ENCODE measurements around the gene MDGA2. TPM values are rescaled to one million over a fixed set of nuclear protein-coding genes. Genes with fewer than 3 reads are reported as not detected.

Gene MDGA2
- total and polyA plus RNA-seq, 7 donors: 0.01 TPM; not detected in 6

DNA sequence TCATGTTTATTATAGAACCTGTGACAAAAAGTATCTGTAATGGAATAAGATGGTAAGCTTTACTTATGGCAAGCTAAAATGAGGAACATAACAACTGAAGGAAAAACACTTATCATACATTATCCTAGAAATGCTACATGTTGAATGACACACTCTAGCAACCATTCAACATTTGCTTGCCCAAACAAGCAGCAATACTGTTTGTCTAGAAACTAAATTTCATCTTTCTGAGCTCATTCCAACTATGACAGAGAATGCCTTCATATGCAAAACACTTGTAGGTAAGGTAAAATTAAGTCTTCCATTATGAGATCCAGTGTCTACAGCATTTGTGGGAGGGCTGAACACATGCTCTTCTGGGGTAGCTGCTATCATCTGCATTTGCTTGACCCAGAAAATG is 108.1 kb downstream of the MDGA2 start:
- DNase-seq (no peak), ATAC-seq (no peak)
- TF ChIP-seq, protein P1, sequence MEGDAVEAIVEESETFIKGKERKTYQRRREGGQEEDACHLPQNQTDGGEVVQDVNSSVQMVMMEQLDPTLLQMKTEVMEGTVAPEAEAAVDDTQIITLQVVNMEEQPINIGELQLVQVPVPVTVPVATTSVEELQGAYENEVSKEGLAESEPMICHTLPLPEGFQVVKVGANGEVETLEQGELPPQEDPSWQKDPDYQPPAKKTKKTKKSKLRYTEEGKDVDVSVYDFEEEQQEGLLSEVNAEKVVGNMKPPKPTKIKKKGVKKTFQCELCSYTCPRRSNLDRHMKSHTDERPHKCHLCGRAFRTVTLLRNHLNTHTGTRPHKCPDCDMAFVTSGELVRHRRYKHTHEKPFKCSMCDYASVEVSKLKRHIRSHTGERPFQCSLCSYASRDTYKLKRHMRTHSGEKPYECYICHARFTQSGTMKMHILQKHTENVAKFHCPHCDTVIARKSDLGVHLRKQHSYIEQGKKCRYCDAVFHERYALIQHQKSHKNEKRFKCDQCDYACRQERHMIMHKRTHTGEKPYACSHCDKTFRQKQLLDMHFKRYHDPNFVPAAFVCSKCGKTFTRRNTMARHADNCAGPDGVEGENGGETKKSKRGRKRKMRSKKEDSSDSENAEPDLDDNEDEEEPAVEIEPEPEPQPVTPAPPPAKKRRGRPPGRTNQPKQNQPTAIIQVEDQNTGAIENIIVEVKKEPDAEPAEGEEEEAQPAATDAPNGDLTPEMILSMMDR (IDR thresholded peaks at IDR 0.05): no peak
- Histone ChIP-seq H3K4me3 (no peak overlapping the region), H3K4me1 (no peaks in the 10 kb centered on the region), H3K9me3 (no peaks in the 10 kb centered on the region), H3K27ac (no peak overlapping the region), H3K36me3 (ENCODE audit: insufficient read depth in 1 of 2, low read depth in 1 of 2) (no peaks in the 10 kb centered on the region), H3K27me3 (ENCODE audit: insufficient read depth in 3 of 3, low read length in 2 of 3) (no peaks in the 10 kb centered on the region)
- intact Hi-C loops (cut with DNase I): no loop called here

DNA sequence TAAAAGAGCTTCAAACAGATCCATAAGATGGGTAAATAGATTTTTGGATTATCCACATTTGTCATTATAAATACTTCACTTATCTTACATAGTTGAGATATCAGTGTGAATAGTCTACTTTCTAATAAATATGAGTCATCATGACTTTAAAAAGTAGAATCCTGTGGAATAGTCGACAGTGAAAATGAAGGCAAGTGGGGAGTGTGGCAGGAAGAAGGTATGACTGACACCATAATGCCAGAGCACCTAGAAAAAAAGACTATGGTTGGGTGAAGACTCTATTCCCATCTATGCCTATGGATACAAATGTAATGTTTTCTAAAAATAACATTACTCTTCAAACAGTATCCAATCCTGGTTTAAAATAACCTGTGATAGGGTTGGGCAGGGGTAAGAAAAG is 117.5 kb downstream of the MDGA2 start:
- Histone ChIP-seq H3K4me1 (no peaks in the 10 kb centered on the region), H3K27ac (no peak overlapping the region), H3K36me3 (ENCODE audit: insufficient read depth in 1 of 2, low read depth in 1 of 2) (no peaks in the 10 kb centered on the region), H3K27me3 (ENCODE audit: insufficient read depth in 3 of 3, low read length in 2 of 3) (no peaks in the 10 kb centered on the region), H3K4me3 (no peak overlapping the region), H3K9me3 (no peaks in the 10 kb centered on the region)
- no peak for DNase-seq
- intact Hi-C loops (cut with DNase I): no loop called here
- 79 to 86% (median 84%) methylated on average over 1 of the region's 1 CpG for WGBS, 3 donors
- ATAC-seq: no peak
- TF ChIP-seq, protein P1 (IDR thresholded peaks at IDR 0.05): no peak

DNA sequence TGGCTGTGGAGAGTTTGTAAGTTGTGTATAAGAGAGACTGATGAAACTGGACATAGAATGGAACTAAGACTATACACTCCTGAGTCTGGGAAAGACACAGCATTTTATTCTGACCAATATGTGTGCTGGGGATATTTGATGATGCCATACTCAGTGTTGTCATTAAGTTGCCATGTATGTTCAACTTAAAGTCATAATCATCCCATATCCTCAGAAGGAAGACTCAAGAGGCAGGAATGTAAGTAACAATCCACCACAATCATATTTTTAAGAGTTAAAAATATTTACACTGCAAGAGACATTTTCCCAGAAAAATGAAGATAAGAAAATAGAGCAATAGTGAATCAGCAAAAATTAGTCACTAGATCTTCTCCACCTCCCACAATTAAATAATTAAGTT is 120.1 kb downstream of the MDGA2 start:
- ATAC-seq (no peak), DNase-seq (no peak)
- H3K4me3 ChIP-seq: no peak overlapping the region
- no peaks in the 10 kb centered on the region for H3K4me1 ChIP-seq
- intact Hi-C loops (cut with DNase I): no loop called here
- no peaks in the 10 kb centered on the region for H3K36me3 ChIP-seq (ENCODE audit: insufficient read depth in 1 of 2, low read depth in 1 of 2)
- H3K9me3 ChIP-seq: no peaks in the 10 kb centered on the region
- TF ChIP-seq, protein P1 (IDR thresholded peaks at IDR 0.05): no peak
- no peak overlapping the region for H3K27ac ChIP-seq
- no peaks in the 10 kb centered on the region for H3K27me3 ChIP-seq (ENCODE audit: insufficient read depth in 3 of 3, low read length in 2 of 3)

DNA sequence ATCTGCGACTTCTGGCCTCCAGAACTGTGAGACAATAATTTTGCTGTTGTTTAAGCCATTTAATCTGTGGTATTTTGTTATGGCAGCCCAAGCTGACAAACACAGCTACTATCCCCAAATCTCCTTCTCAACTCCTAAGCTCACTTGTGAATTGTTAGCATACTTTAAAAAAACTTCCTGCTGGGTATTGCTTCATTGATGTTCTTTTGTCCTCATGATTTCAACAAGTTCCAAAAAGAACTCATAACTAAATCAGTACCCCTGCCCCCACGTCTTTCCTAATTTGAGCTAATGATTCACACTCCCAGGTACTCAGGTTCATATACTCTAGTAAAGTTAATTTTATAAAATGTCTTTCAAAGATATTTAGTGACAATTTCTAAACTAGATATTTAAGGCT is 125.5 kb downstream of the MDGA2 start:
- H3K4me1 ChIP-seq: no peaks in the 10 kb centered on the region
- WGBS, 3 donors: 67 to 72% (median 71%) methylated on average over 2 of the region's 2 CpGs
- H3K4me3 ChIP-seq: no peak overlapping the region
- intact Hi-C loops (cut with DNase I): no loop called here
- no peak overlapping the region for H3K27ac ChIP-seq
- TF ChIP-seq, protein P1 (IDR thresholded peaks at IDR 0.05): no peak
- ATAC-seq (no peak), DNase-seq (no peak)
- H3K9me3 ChIP-seq: no peaks in the 10 kb centered on the region
- H3K27me3 ChIP-seq (ENCODE audit: insufficient read depth in 3 of 3, low read length in 2 of 3): no peaks in the 10 kb centered on the region
- no peaks in the 10 kb centered on the region for H3K36me3 ChIP-seq (ENCODE audit: insufficient read depth in 1 of 2, low read depth in 1 of 2)

DNA sequence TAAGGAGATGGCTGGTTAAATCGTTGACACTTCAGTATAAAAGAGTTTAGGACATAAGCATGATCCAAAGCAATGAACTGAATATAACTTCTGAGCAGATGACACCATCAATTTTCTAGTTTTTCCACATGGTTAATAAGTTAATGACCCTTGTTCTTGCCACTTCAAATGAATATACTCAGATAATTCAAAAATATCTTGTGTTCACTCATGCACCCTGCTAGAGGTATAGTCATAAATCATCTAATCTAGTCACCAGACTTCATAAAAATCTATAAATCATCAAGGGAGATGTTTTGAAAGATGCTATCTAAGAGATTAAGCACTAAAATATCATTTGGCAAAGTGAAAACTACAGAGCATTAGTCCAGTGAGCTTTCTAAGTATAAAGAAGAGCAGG is 131.9 kb downstream of the MDGA2 start:
- Histone ChIP-seq H3K4me1 (no peaks in the 10 kb centered on the region), H3K36me3 (ENCODE audit: insufficient read depth in 1 of 2, low read depth in 1 of 2) (no peaks in the 10 kb centered on the region), H3K9me3 (no peaks in the 10 kb centered on the region), H3K27ac (no peak overlapping the region), H3K27me3 (ENCODE audit: insufficient read depth in 3 of 3, low read length in 2 of 3) (no peaks in the 10 kb centered on the region), H3K4me3 (no peak overlapping the region)
- TF ChIP-seq, protein P1 (IDR thresholded peaks at IDR 0.05): no peak
- ATAC-seq (no peak), DNase-seq (no peak)
- intact Hi-C loops (cut with DNase I): no loop called here
- WGBS, 3 donors: 66 to 87% (median 70%) methylated on average over 1 of the region's 1 CpG
